ENCODE results near the gene SLC7A1.

DNA sequence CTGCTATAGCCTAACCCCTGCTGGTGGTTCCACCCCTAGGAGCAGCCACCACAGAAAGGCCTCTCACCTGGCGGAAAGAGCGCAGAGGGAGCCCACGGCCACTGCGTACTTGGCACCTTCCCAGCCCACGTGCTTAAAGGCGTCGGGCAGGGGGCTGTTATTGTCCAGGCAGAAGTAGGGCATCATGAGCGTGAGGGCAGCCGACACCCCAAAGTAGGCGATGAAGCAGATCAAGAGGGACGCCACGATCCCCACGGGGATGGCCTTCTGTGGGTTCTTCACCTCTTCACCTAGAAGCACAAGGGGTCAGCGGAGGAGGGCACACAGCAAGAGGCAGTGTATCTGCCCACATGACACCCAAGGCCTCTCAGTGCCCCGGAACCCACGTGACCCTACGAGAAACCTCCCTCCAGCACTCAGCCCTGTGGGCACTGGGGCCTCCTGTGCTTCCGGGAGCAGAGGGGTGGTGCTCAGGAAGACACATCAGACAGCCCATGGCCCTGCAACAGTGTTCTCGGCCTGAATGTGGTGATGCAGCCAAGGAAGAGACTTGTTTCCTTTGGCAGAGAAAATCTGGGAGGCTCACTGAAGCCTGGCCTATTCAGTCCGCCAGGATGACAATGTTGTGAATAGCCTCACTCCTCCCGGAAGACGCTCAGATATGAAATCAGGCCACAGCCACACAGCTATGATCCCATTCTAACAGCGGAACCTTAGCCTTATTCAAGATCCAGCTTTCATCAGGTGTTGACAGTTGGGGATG is 72.1 kb downstream of the SLC7A1 start:
- TF ChIP-seq, protein P1, sequence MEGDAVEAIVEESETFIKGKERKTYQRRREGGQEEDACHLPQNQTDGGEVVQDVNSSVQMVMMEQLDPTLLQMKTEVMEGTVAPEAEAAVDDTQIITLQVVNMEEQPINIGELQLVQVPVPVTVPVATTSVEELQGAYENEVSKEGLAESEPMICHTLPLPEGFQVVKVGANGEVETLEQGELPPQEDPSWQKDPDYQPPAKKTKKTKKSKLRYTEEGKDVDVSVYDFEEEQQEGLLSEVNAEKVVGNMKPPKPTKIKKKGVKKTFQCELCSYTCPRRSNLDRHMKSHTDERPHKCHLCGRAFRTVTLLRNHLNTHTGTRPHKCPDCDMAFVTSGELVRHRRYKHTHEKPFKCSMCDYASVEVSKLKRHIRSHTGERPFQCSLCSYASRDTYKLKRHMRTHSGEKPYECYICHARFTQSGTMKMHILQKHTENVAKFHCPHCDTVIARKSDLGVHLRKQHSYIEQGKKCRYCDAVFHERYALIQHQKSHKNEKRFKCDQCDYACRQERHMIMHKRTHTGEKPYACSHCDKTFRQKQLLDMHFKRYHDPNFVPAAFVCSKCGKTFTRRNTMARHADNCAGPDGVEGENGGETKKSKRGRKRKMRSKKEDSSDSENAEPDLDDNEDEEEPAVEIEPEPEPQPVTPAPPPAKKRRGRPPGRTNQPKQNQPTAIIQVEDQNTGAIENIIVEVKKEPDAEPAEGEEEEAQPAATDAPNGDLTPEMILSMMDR (IDR thresholded peaks at IDR 0.05; ENCODE audit: low read depth, low read length, poor library complexity, severe bottlenecking) = no peak
- TF ChIP-seq EZH2phosphoT487 (IDR thresholded peaks at IDR 0.05; ENCODE audit: borderline replicate concordance, low read length) = no peak

Data from DOHH2 (cell line).